Fibroblast of skin of left biceps (primary cell): Measurements from ENCODE around the gene VPS26C.
"Not testable (repeated sequence)": the region's sequence is repeated elsewhere in the genome, so short reads cannot be mapped to it uniquely, and the experiment has no call there.

Experiments
- DNase-seq, 2 experiments: peaks; one replicate each; pipeline ENCODE4 v3.0.0-alpha.2; 2013; ENCODE audit warnings: low read depth in 2 of 2

Gene VPS26C

DNA sequence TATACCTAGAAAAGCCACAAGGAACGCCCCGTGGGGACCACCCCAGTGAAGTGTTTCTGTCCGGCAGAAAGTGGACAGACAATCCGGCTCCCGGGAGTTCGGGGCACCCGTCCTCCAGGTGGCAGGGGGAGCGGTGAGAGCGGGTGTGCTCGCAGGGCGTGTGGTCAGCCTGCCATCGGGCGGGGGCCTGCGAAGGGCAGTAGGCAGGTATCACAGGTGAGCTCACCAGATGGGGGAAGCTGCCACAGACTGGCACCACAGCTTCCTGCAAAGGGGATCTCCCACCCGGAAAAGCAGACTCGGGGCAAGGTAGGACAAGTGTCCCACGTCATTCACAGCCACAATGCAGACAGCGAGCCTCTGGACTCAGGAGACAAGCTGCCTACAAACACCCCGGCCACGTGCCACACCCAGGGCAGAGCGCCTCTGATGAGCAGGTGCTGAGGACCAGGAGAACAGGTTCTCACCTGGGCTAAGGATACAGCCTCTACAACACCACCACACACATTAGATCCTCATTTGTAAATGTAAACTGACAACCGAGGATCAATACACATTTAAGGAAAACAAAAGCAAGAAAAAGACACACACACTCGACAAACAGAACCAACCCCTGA is 36.4 kb downstream of the VPS26C start:
- no peak for DNase-seq

DNA sequence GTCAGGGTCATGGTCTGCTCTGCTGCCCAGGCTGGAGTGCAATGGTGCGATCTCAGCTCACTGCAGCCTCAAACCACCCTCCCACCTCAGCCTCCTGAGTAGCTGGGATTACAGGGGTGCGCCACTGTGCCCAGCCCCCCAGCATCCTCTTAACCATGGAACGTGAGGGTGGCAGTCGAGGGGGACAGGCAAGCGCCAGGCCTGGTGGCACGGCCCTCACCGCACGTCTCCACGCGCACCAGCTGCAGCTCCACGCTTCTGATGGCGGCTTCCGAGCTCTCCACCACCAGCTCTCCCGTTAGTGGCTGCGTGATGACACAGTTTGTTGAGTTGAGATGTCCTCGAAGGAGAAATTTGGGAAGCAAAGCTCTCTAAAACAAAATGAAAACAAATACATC is 39.1 kb downstream of the VPS26C start:
- no peak for DNase-seq

DNA sequence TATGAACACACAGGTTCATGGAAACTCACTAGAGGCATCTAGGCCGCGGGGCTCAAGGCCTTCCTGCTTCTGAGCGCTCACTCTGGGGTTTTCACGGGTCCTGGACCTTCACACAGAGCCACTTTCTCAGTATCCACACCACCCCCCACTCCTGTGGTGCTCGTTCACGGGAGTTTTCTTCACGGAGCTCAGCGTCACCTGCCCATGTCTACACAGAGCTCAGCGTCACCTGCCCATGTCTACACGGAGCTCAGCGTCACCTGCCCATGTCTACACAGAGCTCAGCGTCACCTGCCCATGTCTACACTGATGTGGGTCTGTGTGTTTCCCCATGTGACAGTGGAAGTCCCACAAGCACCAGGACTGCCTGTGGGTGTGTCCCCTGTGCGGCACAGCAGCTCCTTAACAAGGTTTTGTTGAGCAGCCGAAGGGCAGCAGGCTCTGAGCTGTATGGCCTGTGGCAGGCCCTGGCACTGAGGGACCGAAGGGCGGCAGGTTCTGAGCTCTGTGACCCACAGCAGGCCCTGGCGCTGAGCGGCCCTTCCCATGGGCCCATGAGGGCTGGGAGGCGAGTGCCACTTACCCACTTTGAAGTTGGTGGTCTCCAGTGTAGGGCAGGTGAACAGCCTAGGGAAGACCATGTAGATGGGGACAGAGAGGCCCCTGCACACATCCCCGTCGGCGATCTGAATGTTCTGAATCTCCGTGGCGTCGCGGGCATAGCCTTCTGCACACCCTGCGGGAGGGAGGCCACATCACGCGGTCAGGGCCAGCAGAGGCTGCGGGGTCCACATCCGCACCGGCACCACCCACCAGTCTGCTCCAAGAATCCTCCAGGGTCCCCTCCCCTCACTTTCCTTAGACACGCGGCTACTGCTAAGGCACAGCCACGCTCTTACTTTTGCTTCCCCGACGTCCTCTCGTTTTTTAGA is 39.8 kb downstream of the VPS26C start:
- DNase-seq = no peak

DNA sequence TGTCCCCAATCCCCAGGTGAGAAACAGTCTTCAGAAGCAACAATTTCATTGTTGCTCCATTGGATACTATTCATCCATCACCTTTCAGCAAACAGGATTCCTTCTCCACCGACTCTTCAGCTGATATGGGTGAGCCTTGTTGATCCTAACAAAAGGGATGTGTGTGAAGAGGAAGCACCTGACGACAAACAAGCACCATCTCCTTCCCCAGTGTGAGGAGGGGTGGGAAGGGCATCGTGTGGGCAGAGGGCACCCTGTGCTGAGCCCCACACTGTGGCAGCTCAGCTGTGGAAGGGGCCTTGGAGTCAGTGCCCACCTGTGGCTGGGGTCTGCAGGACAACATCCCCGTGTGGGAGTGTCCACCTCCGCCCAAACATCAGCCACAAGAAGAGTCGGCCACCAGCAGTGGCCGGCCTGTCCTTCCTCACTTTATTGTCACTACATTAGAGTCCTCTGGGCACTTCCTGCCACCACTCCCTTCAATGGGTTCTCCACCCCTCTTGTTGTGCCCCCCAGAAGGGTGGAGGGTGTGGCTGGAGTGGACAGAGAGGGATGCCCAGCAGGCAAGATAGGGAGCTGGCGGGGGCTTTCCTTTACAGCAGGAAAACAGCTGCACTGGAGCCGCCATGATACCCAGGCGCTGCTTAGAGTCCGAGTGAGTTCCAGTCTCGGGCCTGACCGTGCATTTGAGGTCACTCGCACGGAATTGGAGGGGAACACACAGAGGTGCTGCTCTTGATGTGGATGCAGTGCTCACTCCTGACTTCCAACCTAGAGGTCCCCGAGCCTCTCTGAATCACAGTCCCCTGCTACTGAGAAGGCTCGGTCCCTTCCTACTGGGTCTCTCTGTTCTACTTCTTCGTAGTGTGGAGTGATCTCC is 40.9 kb downstream of the VPS26C start:
- DNase-seq = no peak

DNA sequence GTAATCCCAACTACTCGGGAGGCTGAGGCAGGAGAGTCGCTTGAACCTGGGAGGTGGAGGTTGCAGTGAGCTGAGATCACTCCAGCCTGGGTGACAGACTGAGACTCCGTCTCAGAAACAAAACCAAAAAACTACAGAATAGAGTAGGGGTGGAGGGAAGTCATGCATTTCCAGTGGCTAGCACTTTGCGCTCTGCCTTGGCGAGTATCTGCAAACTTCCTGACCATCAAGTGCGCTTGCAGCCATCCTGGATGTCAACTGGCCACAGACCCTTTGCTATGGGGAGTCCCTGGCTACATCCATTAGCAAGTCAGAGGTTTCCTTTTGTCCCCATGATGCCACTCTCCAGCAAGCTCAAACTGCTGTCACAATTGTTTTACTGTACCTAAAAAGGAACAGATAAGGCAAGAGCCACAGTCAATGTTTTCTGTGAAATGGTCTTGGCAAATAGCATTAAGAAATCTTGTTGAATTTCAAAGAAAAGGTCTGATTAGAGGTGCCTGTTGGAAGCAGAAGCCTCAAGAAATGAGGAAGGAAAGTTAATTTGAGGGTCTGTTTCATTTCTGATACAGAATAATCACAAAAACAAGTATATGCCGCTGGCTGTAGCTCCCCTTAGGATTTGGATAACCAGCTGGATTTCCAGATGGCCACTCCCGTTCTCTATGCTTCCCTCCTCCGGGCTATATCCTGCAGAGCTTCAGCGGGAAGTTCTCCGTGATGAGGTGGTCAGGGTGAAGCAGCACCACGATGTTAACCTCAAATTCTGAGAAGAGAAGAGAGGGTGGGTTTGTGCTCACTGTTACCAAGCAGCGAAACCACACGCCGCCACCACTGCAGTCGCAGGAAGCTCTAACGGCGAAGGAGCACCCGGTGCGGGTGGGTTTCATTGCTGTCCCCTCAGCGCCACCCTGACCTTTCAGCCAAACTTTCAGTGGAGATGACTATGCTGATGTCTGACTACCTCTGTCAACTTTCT is 42.0 kb downstream of the VPS26C start:
- no peak for DNase-seq

DNA sequence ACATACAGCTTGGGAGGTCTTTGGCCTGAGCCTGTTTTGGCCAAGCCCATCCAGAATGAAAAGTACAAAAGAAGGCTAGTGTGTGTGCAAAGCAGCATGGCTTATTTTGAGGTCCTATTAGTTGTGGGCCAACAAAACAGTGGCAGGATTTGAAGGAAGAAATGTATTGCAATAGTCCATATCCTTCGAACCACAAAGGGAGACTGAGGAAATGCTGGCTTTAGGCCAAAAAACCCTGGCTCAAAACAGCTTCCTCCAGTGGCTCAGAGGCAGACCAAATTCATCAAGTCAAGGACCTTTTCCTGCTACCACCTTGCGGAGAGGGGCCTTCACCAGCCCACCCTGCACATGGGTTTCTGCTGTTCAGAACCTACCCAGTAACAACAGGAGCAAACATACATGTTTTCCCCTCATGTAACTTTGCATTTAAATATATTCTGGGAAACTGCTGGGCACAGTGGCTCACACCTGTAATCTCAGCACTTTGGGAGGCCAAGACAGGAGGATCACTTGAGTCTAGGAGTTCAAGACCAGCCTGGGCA is 43.3 kb downstream of the VPS26C start:
- no peak for DNase-seq

DNA sequence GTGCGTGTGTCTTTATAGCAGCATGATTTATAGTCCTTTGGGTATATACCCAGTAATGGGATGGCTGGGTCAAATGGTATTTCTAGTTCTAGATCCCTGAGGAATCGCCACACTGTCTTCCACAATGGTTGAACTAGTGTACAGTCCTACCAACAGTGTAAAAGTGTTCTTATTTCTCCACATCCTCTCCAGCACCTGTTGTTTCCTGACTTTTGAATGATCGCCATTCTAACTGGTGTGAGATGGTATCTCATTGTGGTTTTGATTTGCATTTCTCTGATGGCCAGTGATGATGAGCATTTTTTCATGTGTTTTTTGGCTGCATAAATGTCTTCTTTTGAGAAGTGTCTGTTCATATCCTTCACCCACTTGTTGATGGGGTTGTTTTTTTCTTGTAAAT is 44.9 kb downstream of the VPS26C start:
- DNase-seq = not testable (repeated sequence)

DNA sequence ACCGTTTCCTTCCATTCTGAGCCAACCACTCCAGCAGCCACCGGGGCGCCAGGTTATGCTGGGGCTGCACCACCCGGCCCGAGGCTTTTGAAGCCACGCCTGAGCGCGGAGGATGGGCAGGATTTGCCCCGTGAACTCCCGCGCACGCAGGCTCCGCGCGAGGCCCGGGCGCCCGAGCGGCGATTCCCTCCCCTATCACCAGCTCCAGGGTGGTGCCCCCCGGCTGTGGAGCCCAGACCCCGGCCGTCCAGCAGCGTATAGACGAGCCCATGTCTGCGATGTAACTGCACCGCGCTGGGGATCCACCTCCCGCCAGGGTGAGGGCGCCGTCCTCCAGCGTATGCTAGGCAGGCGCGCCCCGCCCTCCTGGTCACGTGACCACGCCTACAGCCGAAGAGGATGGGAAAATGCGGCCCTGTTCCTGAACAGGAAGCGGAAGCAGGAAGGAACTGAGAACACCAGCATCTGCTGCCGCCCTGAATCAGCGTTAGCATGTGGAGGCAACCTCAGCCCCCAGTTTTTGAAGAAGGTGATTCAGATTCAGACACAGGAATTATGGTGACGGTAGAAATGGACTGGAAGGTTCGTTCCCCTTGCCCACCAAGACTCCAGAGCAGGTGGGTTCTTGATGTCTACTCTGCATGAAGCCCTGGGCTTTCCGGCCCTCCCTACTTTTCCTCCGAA is 46.0 kb downstream of the VPS26C start:
- DNase-seq = peak; percentile 65 to 70

DNA sequence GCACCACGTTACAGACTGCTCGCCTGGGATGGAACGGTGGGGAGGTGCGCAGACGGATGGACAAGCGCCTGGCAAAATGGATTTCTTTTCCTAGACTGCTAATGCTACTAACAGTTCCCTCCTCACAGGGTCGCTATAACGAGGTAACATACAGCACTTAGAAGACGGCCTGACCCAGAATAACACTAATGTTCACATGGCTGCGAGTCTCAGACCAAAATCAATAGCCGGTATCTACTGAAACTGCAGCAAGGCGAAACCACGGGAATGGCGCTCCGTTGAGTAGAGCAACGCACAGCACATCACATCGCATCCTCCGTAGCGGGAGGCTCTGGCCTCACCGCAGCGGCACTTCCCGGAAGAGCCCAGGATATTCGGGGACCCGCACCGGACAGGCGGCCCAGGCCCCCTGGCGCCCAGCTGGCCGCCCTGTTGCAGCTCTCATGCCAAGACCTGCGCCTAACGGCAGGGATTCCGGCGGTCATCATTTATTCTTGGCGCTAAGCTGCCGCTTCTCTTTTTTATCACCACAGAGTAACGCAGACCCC is 46.6 kb downstream of the VPS26C start:
- peak in 1 of 2 experiments; percentile 16 for DNase-seq

DNA sequence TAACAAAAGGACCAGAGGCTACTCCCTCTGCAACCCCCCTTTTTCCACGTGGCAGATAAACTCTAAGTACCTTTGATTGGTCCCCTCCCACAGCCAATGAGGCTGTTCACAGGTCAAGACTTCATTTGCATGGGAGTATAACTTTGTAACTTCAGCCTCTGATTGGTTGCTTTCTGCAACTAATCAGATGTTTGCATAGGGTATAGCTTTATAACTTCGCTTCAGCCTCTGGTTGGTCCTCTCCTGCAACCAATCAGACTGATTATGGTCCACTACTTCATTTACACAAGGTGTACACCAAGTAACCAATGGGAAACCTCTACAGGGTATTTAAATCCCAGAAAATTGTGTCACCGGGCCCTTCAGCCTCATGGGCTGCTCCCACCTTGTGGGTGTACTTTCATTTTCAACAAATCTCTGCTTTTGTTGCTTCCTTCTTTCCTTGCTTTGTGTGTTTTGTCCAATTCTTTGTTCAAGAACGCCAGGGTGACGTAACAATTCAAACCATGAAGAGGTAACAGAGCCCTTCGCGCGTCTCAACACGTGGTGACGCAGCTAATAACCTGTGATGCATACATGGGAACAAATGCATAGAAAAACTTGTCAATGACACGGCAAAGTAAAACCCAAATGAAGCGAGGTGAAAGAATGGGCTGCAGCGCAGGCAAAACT is 47.2 kb downstream of the VPS26C start:
- DNase-seq = no peak

DNA sequence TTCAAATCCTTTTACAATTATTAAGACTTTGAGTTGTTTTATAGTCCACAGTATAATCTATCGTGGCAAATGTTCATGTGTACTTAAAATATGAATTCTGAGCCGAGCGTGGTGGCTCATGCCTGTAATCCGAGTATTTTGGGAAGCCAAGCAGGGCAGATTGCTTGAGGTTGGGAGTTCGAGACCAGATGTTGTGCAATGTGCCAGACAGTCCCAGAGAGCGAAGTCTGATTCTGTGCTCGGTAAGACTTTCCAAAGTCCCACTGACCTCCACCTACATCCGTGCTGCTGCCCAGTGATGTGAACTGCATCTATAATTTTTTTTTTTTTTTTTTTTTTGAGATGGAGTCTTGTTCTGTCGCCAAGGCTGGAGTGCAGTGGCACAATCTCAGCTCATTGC is 52.2 kb downstream of the VPS26C start:
- DNase-seq = no peak

DNA sequence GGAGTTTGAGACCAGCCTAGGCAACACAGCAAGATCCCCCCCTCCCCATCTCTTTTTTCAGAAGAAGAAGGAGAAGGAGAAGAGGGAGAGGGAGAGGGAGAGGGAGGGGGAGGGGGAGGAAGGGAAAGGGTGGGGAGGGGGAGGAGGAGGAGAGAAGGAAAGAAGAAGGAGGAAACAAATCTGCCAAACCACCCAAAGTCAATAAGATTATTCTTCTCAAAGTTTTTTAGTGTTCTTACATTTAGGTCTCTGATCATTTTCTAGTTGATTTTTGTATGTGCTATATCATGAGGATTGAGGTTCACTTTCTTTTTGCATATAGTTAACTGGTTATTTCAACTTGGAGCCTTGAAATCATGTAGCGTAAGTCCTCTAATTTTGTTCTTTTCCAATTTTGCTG is 56.3 kb downstream of the VPS26C start:
- no peak for DNase-seq

DNA sequence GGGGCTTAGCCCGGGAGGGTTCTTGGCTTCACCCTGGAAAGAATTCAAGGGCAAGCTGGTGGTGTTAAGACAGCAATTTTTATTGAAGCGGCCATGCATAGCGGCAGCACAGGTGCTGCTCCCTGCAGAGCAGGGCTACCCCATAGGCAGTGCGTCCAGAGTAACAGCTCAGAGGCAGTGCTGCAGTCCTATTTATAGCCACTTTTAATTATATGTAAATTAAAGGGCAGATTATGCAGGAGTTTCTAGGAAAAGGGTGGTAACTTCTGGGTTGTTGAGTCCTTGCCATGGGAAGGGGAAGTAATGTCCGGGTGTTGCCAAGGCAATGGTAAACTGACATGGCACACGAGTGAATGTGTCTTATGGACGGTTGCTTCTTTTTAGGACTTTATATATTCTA is 57.0 kb downstream of the VPS26C start:
- no peak for DNase-seq

DNA sequence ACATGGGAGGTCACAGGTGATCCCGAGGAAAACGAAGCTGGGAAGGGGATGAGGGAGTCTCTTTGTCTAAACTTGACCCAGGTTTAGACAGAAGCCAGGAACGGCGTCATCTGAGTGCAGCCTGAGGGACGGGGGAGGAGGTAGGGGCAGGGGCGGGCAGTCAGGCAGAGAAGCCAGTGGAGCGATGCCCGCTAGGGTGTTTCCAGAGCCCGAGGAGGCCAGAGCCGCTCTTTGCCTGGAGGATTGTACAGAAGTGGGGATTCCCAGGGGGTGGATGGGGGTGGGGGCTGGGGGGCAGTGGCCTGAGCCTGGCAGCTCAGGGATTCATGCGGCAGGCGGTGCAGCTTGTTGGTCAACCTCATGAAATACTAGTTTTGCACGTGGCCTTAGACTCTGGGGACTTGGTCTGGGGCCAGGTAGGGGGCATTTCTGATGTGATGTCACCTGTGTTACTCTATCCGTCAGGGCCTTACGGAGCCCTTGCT is 58.4 kb downstream of the VPS26C start:
- no peak for DNase-seq

DNA sequence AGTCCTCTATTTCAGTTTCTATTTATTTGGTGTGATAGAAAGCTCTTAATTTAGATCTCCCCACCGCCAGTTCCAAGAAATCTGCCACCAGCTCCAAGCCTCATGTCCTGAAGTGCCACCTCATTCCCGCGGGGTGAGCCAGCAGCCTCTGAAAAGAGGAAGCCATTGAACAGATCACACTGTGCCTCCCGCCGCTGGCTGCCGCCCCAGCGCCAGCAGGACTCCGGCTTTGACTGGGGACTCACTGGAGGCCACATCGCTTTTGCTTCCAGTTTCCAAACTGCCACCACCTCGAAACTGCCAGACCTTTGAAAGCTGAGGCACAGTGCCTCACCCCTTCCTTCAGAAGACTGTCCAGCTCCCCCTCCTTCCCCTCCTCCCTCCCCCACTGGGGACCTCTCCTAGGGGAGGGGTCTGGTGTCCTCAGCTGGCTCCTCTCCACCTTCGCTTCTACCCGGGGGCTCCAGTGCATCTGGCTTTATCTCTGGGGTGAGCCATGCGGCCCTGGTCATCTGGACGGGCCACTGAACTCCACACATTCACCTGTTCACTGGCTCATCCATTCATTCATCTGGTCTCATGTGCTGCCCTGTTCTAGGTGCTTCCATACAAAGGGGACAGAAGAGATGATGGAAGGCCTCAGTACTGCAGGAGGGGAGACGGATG is 58.9 kb downstream of the VPS26C start:
- no peak for DNase-seq

DNA sequence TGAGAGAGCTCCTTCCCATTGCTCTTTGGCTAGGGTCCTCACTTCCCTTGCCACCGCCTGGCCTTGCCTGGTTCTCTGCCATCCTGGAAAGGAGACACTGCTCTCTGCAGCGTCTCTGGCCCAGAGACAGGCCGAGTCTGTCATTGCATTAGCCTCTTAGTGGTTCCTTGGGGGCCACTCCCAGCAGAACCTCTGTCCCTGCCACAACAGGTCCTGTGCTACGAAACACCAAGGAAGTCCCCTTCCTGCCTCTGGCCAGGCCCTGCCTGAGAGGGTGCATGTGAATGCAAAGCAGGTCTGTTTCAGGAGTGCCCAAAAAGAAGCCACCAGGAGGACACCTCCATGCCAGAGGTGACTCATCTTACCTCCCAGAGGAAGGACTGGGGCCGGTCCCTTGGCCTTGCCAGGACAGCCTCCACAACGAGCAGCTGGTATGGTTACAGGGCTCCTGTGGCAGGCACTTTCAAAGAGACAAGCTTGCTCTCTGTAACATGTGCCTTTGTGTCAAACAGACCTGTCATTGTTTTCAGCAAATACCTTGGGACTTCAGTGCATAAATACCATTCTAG is 59.6 kb downstream of the VPS26C start:
- DNase-seq = no peak

DNA sequence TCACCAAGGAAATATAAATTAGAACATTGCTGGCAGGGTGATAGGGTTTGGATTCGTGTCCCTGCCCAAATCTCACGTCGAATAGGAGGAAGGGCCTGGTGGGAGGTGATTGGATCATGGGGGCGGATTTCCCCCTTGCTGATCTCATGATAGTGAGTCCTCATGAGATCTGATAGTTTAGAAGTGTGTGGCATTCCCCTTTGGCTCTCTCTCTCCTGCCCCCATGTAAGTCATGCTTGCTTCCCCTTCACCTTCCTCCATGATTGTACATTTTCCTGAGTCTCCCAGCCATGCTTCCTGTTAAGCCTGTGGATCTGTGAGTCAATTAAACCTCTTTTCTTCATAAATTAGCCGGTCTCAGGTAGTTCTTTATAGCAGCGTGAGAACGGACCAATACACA is 60.6 kb downstream of the VPS26C start:
- DNase-seq = no peak

DNA sequence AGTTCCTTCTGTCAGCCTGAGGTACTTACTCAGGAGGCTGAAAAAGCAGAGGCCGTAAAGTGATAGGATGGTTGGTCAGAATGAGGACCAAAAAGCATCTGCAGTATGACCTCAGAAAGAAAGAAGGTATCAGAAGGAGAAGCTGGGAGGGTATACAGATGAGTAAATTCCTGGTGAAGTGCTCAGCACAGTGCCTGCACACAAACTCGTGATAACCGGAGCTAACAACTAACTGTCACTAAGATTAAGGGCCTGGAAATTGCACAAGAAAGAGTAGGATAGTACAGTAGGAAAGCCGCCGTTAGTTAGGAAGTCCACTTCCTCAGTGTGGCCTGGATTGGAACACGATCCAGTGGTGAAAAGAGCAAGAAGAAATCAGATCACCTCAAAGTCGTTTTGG is 62.6 kb downstream of the VPS26C start:
- no peak for DNase-seq
